Stimulated activated CD8-positive, alpha-beta memory T cell treated with anti-CD3 and anti-CD28 coated beads, Interleukin-12 subunit alpha, Interleukin-12 subunit beta, amount 100 ng/mL, for 4 hours (primary cell): ENCODE data around the gene MPHOSPH10.
"Not testable (repeated sequence)": the region's sequence is repeated elsewhere in the genome, so short reads cannot be mapped to it uniquely, and the experiment has no call there.

Experiments used
- DNase-seq: peaks from one replicate; pipeline ENCODE4 v3.0.0-alpha.2; 2020; ENCODE audit warnings: low read depth

The MPHOSPH10 gene

GRCh38 chr2:71130152-71130904 lies at the start of gene MPHOSPH10, which contains the start of gene MCEE:
Gene MPHOSPH10 (plus strand): TSS chr2:71130634. CDS start chr2:71130666, 32 bp downstream.
Gene MCEE (minus strand): TSS chr2:71130229. CDS start chr2:71130219, 10 bp downstream.
- DNase-seq = peak; percentile 81

- DNase-seq = no peak
These were observed 47.8 kb upstream of the MPHOSPH10 start for GRCh38 chr2:71082402-71083252.

GRCh38 chr2:71083297-71083696 lies 47.1 kb upstream of the MPHOSPH10 start:
- not testable (repeated sequence) for DNase-seq

GRCh38 chr2:71083752-71084312 lies 46.6 kb upstream of the MPHOSPH10 start:
- not testable (repeated sequence) for DNase-seq

GRCh38 chr2:71085325-71086003 lies 45.0 kb upstream of the MPHOSPH10 start:
- DNase-seq = not testable (repeated sequence)

- not testable (repeated sequence) for DNase-seq
These were observed 41.0 kb upstream of the MPHOSPH10 start for GRCh38 chr2:71089475-71089874.

- not testable (repeated sequence) for DNase-seq
These were observed 38.6 kb upstream of the MPHOSPH10 start for GRCh38 chr2:71091808-71092207.

GRCh38 chr2:71092491-71093260 lies 37.8 kb upstream of the MPHOSPH10 start:
- DNase-seq = not testable (repeated sequence)

GRCh38 chr2:71100195-71100964 lies 30.1 kb upstream of the MPHOSPH10 start:
- no peak for DNase-seq

- DNase-seq = no peak
These were observed 28.8 kb upstream of the MPHOSPH10 start for GRCh38 chr2:71101656-71102055.

GRCh38 chr2:71102981-71103681 lies 27.3 kb upstream of the MPHOSPH10 start:
- no peak for DNase-seq

GRCh38 chr2:71103809-71104208 lies 26.6 kb upstream of the MPHOSPH10 start:
- no peak for DNase-seq

GRCh38 chr2:71106463-71106862 lies 24.0 kb upstream of the MPHOSPH10 start:
- DNase-seq = not testable (repeated sequence)

- DNase-seq = no peak
These were observed 22.3 kb upstream of the MPHOSPH10 start for GRCh38 chr2:71108091-71108490.

- DNase-seq = no peak
These were observed 16.6 kb upstream of the MPHOSPH10 start for GRCh38 chr2:71113843-71114242.

- DNase-seq = no peak
These were observed 13.4 kb upstream of the MPHOSPH10 start for GRCh38 chr2:71117063-71117462.

- no peak for DNase-seq
These were observed 10.2 kb upstream of the MPHOSPH10 start for GRCh38 chr2:71120195-71120594.

- no peak for DNase-seq
These were observed 9.0 kb upstream of the MPHOSPH10 start for GRCh38 chr2:71121479-71121878.

- no peak for DNase-seq
These were observed 7.8 kb upstream of the MPHOSPH10 start for GRCh38 chr2:71122387-71123298.
